ENCODE results near the gene SLC26A3.

- TF ChIP-seq POLR2AphosphoS5 (IDR thresholded peaks at IDR 0.05; ENCODE audit: low read depth, low read length), result no peak
- no peak for TF ChIP-seq REST (IDR thresholded peaks at IDR 0.05; ENCODE audit: insufficient read depth in 1 of 2, low read depth in 2 of 2, low read length in 2 of 2)
- TF ChIP-seq SIN3A (IDR thresholded peaks at IDR 0.05; ENCODE audit: borderline replicate concordance, insufficient read depth, low read length), result no peak
- TF ChIP-seq TAF1 (IDR thresholded peaks at IDR 0.05; ENCODE audit: borderline replicate concordance, insufficient read depth, low read length), result no peak
Observed at GRCh38 chr7:107837145-107837512, 34.1 kb upstream of the SLC26A3 start.
